Calu3 (cell line): Measurements from ENCODE around the gene NTNG2. TPM values are rescaled to one million over a fixed set of nuclear protein-coding genes. Genes with fewer than 3 reads are reported as not detected.

Experiments used
- BruUV-seq: library from RNA; stranded (reverse); fragments of 400-500 nt; replicated peaks from 2 replicates; lab custom pipeline; 2021; lab: Mats Ljungman, UMichigan
- CTCF ChIA-PET: fragments of 300-600 bp; sonication (Branson Sonifier 250); formaldehyde crosslinking; loops from one replicate; lab custom pipeline; 2022; ENCODE audit warnings: antibody characterized with exemption; lab: Charles Lee
- DNase-seq: peaks from one replicate; pipeline ENCODE4 v3.0.0; 2022
- H3K27ac Mint-ChIP-seq: one replicate; pipeline ENCODE4 v1.8.0; 2022; ENCODE audit warnings: mixed read lengths; ENCODE audit not compliant: unreplicated experiment
- H3K27me3 Mint-ChIP-seq: one replicate; pipeline ENCODE4 v1.8.0; 2022; ENCODE audit warnings: mixed read lengths; ENCODE audit not compliant: unreplicated experiment
- H3K36me3 Mint-ChIP-seq: one replicate; pipeline ENCODE4 v1.8.0; 2022; ENCODE audit warnings: mild to moderate bottlenecking, moderate library complexity, mixed read lengths; ENCODE audit not compliant: insufficient read depth, unreplicated experiment
- H3K4me1 Mint-ChIP-seq: one replicate; pipeline ENCODE4 v1.8.0; 2022; ENCODE audit warnings: mild to moderate bottlenecking, low read depth, mixed read lengths; ENCODE audit not compliant: unreplicated experiment
- H3K4me3 Mint-ChIP-seq: one replicate; pipeline ENCODE4 v1.8.0; 2022; ENCODE audit warnings: mild to moderate bottlenecking, low read depth, moderate library complexity, mixed read lengths; ENCODE audit not compliant: unreplicated experiment
- H3K9me3 Mint-ChIP-seq: one replicate; pipeline ENCODE4 v1.8.0; 2022; ENCODE audit warnings: low read depth, mixed read lengths; ENCODE audit not compliant: unreplicated experiment
- intact Hi-C: fragments of 100-400 bp; cut with micrococcal nuclease; formaldehyde crosslinking; loops from one replicate; pipeline ENCODE4 v1.10.0; 2022; ENCODE audit not compliant: unreplicated experiment
- total RNA-seq: library from RNA; stranded (reverse); gene quantifications from 2 replicates; pipeline ENCODE4 v1.2.3, GENCODE V29; 2022
- TF ChIP-seq, protein P1 (sequence below): fragments of 200-600 bp; IDR thresholded peaks from one replicate; pipeline ENCODE4 v1.8.0; 2022; ENCODE audit warnings: antibody characterized with exemption; ENCODE audit not compliant: unreplicated experiment

The NTNG2 gene
- total RNA-seq, 1 experiment from 2014 or later = not detected

DNA sequence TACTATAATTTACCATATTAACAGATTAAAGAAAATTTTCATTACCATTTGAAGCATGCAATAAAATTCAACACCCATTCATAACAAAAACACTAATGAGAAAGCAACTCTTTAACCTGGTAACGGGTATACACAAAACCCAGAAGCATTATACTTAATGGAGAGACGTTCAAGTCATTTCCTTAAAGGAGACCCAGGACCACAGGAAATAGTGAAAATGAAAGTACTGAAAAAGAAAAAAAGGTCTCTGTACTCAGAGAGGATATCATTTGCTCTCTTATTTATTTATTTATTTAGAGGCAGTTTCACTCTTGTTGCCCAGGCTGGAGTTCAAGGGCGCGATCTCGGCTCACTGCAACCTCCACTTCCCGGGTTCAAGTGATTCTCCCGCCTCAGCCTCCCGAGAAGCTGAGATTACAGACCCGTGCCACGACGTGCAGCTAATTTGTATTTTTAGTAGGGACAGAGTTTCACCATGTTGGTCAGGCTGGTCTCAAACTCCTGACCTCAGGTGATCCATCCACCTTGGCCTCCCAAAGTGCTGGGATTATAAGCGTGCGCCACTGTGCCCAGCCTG lies 131.4 kb downstream of the NTNG2 start:
- Mint-ChIP-seq H3K27ac (no peak overlapping the region), H3K4me1 (no peaks in the 10 kb centered on the region), H3K36me3 (peaks cover 33% of the 10 kb centered on the region), H3K27me3 (no peaks in the 10 kb centered on the region), H3K9me3 (no peaks in the 10 kb centered on the region), H3K4me3 (no peak overlapping the region)
- intact Hi-C loops = no loop called here
- TF ChIP-seq, protein P1, sequence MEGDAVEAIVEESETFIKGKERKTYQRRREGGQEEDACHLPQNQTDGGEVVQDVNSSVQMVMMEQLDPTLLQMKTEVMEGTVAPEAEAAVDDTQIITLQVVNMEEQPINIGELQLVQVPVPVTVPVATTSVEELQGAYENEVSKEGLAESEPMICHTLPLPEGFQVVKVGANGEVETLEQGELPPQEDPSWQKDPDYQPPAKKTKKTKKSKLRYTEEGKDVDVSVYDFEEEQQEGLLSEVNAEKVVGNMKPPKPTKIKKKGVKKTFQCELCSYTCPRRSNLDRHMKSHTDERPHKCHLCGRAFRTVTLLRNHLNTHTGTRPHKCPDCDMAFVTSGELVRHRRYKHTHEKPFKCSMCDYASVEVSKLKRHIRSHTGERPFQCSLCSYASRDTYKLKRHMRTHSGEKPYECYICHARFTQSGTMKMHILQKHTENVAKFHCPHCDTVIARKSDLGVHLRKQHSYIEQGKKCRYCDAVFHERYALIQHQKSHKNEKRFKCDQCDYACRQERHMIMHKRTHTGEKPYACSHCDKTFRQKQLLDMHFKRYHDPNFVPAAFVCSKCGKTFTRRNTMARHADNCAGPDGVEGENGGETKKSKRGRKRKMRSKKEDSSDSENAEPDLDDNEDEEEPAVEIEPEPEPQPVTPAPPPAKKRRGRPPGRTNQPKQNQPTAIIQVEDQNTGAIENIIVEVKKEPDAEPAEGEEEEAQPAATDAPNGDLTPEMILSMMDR = no peak
- no peak for DNase-seq
- CTCF ChIA-PET = interaction anchor here (0.6 kb wide), 1 partner anchor 88 kb away, joined by 3 read pairs; no protein-coding TSS in a partner anchor
- BruUV-seq = no TSS peak

Other genes with a start within 250 kb of the NTNG2 start
- 17.0 and 19.3 TPM in 2 replicates for gene MED27, start 82.2 kb upstream of the NTNG2 start, total RNA-seq
- 22.8 and 24.2 TPM in 2 replicates for gene SETX, start 192.9 kb downstream of the NTNG2 start, total RNA-seq
- 9.7 and 10.5 TPM in 2 replicates for gene TTF1, start 244.8 kb downstream of the NTNG2 start, total RNA-seq
- gene CFAP77, start 248.2 kb downstream of the NTNG2 start, total RNA-seq = not detected in 2 replicates